Smooth muscle cell (in vitro differentiated cells): ENCODE results near the gene NEIL3. TPM values are rescaled to one million over a fixed set of nuclear protein-coding genes. Genes with fewer than 3 reads are reported as not detected.

Experiments used
- DNase-seq: peaks from one replicate; lab custom pipeline; 2025; ENCODE audit not compliant: unreplicated experiment; lab: John Stamatoyannopoulos, UW
- H2AFZ ChIP-seq: fragments of 200-600 bp; sonication (generic); 2 replicates; pipeline ENCODE4 v1.6.0; 2016; ENCODE audit warnings: antibody characterized with exemption, low read depth, mild to moderate bottlenecking
- H3F3A ChIP-seq: fragments of 200-600 bp; sonication (generic); 2 replicates; pipeline ENCODE4 v1.6.0; 2017; ENCODE audit warnings: antibody characterized with exemption, low read depth
- H3K27ac ChIP-seq: fragments of 200-600 bp; sonication (generic); 2 replicates; pipeline ENCODE4 v1.5.1; 2016; ENCODE audit warnings: low read depth, mild to moderate bottlenecking
- H3K27me3 ChIP-seq: fragments of 200-600 bp; sonication (generic); 2 replicates; pipeline ENCODE4 v1.6.1; 2016; ENCODE audit warnings: low read depth, mild to moderate bottlenecking
- H3K36me3 ChIP-seq: fragments of 200-600 bp; sonication (generic); 2 replicates; pipeline ENCODE4 v1.5.1; 2016; ENCODE audit warnings: low read depth
- H3K4me1 ChIP-seq: fragments of 200-600 bp; sonication (generic); 2 replicates; pipeline ENCODE4 v1.5.1; 2016; ENCODE audit warnings: low read depth
- H3K4me2 ChIP-seq: fragments of 200-600 bp; sonication (generic); 2 replicates; pipeline ENCODE4 v1.6.0; 2016; ENCODE audit warnings: mild to moderate bottlenecking
- H3K4me3 ChIP-seq: fragments of 200-600 bp; sonication (generic); 2 replicates; pipeline ENCODE4 v1.5.1; 2016; ENCODE audit warnings: mild to moderate bottlenecking
- H3K79me2 ChIP-seq: fragments of 200-600 bp; sonication (generic); 2 replicates; pipeline ENCODE4 v1.6.0; 2016; ENCODE audit warnings: low read depth, mild to moderate bottlenecking
- H3K9ac ChIP-seq: fragments of 200-600 bp; sonication (generic); 2 replicates; pipeline ENCODE4 v1.6.0; 2016; ENCODE audit warnings: low read depth
- H3K9me3 ChIP-seq: fragments of 200-600 bp; sonication (generic); replicated peaks from 2 replicates; pipeline ENCODE4 v1.5.1; 2016; ENCODE audit warnings: low read depth
- H4K20me1 ChIP-seq: fragments of 200-600 bp; sonication (generic); 2 replicates; pipeline ENCODE4 v1.6.0; 2016; ENCODE audit warnings: low read depth
- CTCF ChIP-seq: fragments of 200-600 bp; sonication (generic); IDR thresholded peaks from 2 replicates; pipeline ENCODE4 v1.5.1; 2017; ENCODE audit warnings: borderline replicate concordance, mild to moderate bottlenecking, antibody characterized with exemption; ENCODE audit not compliant: insufficient read depth, poor library complexity, severe bottlenecking
- WGBS: methylation state at CpG from one replicate; pipeline ENCODE4 v1.1.7; 2016; ENCODE audit warnings: low lambda C conversion rate; 5-methylcytosine and 5-hydroxymethylcytosine counted together
- polyA plus RNA-seq: library from polyadenylated mRNA; unstranded; fragments of >200 nt; fragmentation: Nextera tagmentation; extraction: Ambion mirVana; gene quantifications from 2 replicates; pipeline ENCODE4 v1.2.1, GENCODE V29; 2016
- total RNA-seq: library from RNA; depleted of rRNA; stranded (reverse); fragments of >200 nt; gene quantifications from 2 replicates; pipeline ENCODE4 v1.2.3, GENCODE V29; 2014

Gene NEIL3
- total and polyA plus RNA-seq, 2 experiments from 2014 or later = 2.7 to 3.7 TPM

- DNase-seq = no peak
- Histone ChIP-seq H3F3A (no peaks in the 10 kb centered on the region), H3K9me3 (no peaks in the 10 kb centered on the region), H3K27me3 (no peaks in the 10 kb centered on the region), H3K79me2 (no peaks in the 10 kb centered on the region), H3K9ac (no peak overlapping the region), H3K27ac (no peak overlapping the region), H4K20me1 (no peaks in the 10 kb centered on the region), H3K36me3 (no peaks in the 10 kb centered on the region), H3K4me3 (no peak overlapping the region), H2AFZ (no peak overlapping the region), H3K4me2 (no peak overlapping the region), H3K4me1 (no peaks in the 10 kb centered on the region)
- TF ChIP-seq CTCF = no peak
- over 99% methylated on average over 8 of the region's 8 CpGs for WGBS
Measured at GRCh38 chr4:177348348-177348747, 38.7 kb downstream of the NEIL3 start.

- WGBS = 94% methylated on average over 6 of the region's 6 CpGs
- DNase-seq = no peak
Measured at GRCh38 chr4:177349191-177349590, 39.5 kb downstream of the NEIL3 start.

GRCh38 chr4:177351622-177352244 is 42.1 kb downstream of the NEIL3 start:
- WGBS = 94% methylated on average over 5 of the region's 5 CpGs
- no peak overlapping the region for H2AFZ ChIP-seq
- no peak for TF ChIP-seq CTCF

More at GRCh38 chr4:177349191-177349590, 39.5 kb downstream of the NEIL3 start:
- Histone ChIP-seq H3K79me2 (no peaks in the 10 kb centered on the region), H3K4me3 (no peak overlapping the region), H4K20me1 (no peaks in the 10 kb centered on the region), H3K9ac (no peak overlapping the region), H3K36me3 (no peaks in the 10 kb centered on the region), H3K9me3 (no peaks in the 10 kb centered on the region), H3K4me2 (no peak overlapping the region), H3F3A (no peaks in the 10 kb centered on the region), H3K4me1 (no peaks in the 10 kb centered on the region), H2AFZ (no peak overlapping the region), H3K27ac (no peak overlapping the region), H3K27me3 (no peaks in the 10 kb centered on the region)
- no peak for TF ChIP-seq CTCF

GRCh38 chr4:177356206-177356605 is 46.5 kb downstream of the NEIL3 start:
- H3K9ac ChIP-seq = no peak overlapping the region
- no peaks in the 10 kb centered on the region for H3K36me3 ChIP-seq
- H4K20me1 ChIP-seq = no peaks in the 10 kb centered on the region
- H2AFZ ChIP-seq = no peak overlapping the region
- no peak overlapping the region for H3K4me2 ChIP-seq
- H3F3A ChIP-seq = no peaks in the 10 kb centered on the region
- no peak overlapping the region for H3K27ac ChIP-seq
- no peak for TF ChIP-seq CTCF
- H3K9me3 ChIP-seq = no peaks in the 10 kb centered on the region
- no peaks in the 10 kb centered on the region for H3K79me2 ChIP-seq
- no peak overlapping the region for H3K4me3 ChIP-seq
- no peak for DNase-seq
- H3K4me1 ChIP-seq = no peaks in the 10 kb centered on the region
- no peaks in the 10 kb centered on the region for H3K27me3 ChIP-seq

More at GRCh38 chr4:177351622-177352244, 42.1 kb downstream of the NEIL3 start:
- Histone ChIP-seq H3K79me2 (no peaks in the 10 kb centered on the region), H4K20me1 (no peaks in the 10 kb centered on the region), H3K4me3 (no peak overlapping the region), H3K9me3 (no peaks in the 10 kb centered on the region), H3K27me3 (no peaks in the 10 kb centered on the region), H3K9ac (no peak overlapping the region), H3F3A (no peaks in the 10 kb centered on the region), H3K4me2 (no peak overlapping the region), H3K36me3 (no peaks in the 10 kb centered on the region), H3K27ac (no peak overlapping the region), H3K4me1 (no peaks in the 10 kb centered on the region)
- no peak for DNase-seq
